ENCODE results near the gene CDC123.
"Not testable (repeated sequence)": the region's sequence is repeated elsewhere in the genome, so short reads cannot be mapped to it uniquely, and the experiment has no call there.

- not testable (repeated sequence) for TF ChIP-seq JUN (IDR thresholded peaks at IDR 0.05; ENCODE audit: borderline replicate concordance, insufficient read depth, insufficient read length, low read depth); CTCF (IDR thresholded peaks at IDR 0.05; ENCODE audit: extremely low read depth in 1 of 2, insufficient read depth in 1 of 2, low read depth in 1 of 2, low read length in 2 of 2); MAX (IDR thresholded peaks at IDR 0.05; ENCODE audit: insufficient read depth, insufficient read length); POLR2A (IDR thresholded peaks at IDR 0.05; ENCODE audit: low read depth, low read length); EZH2 (IDR thresholded peaks at IDR 0.05; ENCODE audit: borderline replicate concordance, low read depth, low read length, severe bottlenecking)
Measured at GRCh38 chr10:12171512-12171911, 24.5 kb upstream of the CDC123 start.

Measured in endothelial cell of umbilical vein (primary cell).